ENCODE measurements around the gene PGLYRP2. TPM values are rescaled to one million over a fixed set of nuclear protein-coding genes. Genes with fewer than 3 reads are reported as not detected.

PGLYRP2 gene
- total RNA-seq, 2 donors from 2014 or later, result not detected

GRCh38 chr19:15469513-15470297 lies 9.6 kb downstream of the PGLYRP2 start:
- Histone ChIP-seq H3K4me1 (ENCODE audit: control insufficient read depth in 1 of 2, low read depth in 2 of 2) (peaks cover 0 to 9% of the 10 kb centered on the region in 2 donors), H3K36me3 (no peaks in the 10 kb centered on the region), H3K27me3 (replicated peaks; ENCODE audit: insufficient read depth) (no peaks in the 10 kb centered on the region), H3K27ac (no peak overlapping the region), H3K9me3 (no peaks in the 10 kb centered on the region), H3K4me3 (peak overlapping the region; percentile 63)
- ATAC-seq (ENCODE audit: insufficient number of reproducible peaks, low FRiP score, low read depth) (no peak), DNase-seq (ENCODE audit: low spot score) (no peak)
- TF ChIP-seq, protein P1, sequence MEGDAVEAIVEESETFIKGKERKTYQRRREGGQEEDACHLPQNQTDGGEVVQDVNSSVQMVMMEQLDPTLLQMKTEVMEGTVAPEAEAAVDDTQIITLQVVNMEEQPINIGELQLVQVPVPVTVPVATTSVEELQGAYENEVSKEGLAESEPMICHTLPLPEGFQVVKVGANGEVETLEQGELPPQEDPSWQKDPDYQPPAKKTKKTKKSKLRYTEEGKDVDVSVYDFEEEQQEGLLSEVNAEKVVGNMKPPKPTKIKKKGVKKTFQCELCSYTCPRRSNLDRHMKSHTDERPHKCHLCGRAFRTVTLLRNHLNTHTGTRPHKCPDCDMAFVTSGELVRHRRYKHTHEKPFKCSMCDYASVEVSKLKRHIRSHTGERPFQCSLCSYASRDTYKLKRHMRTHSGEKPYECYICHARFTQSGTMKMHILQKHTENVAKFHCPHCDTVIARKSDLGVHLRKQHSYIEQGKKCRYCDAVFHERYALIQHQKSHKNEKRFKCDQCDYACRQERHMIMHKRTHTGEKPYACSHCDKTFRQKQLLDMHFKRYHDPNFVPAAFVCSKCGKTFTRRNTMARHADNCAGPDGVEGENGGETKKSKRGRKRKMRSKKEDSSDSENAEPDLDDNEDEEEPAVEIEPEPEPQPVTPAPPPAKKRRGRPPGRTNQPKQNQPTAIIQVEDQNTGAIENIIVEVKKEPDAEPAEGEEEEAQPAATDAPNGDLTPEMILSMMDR (IDR thresholded peaks at IDR 0.05), result no peak

- no peaks in the 10 kb centered on the region for H3K9me3 ChIP-seq
- H3K36me3 ChIP-seq, result no peaks in the 10 kb centered on the region
- DNase-seq (ENCODE audit: low spot score), result no peak
- peak overlapping the region; percentile 63 for H3K4me3 ChIP-seq
- ATAC-seq (ENCODE audit: insufficient number of reproducible peaks, low FRiP score, low read depth), result no peak
- H3K27ac ChIP-seq, result no peak overlapping the region
- H3K27me3 ChIP-seq (replicated peaks; ENCODE audit: insufficient read depth), result no peaks in the 10 kb centered on the region
- peaks cover 0 to 9% of the 10 kb centered on the region in 2 donors for H3K4me1 ChIP-seq (ENCODE audit: control insufficient read depth in 1 of 2, low read depth in 2 of 2)
- TF ChIP-seq, protein P1 (IDR thresholded peaks at IDR 0.05), result no peak
These were observed 10.4 kb downstream of the PGLYRP2 start for GRCh38 chr19:15468675-15469512.

DNA sequence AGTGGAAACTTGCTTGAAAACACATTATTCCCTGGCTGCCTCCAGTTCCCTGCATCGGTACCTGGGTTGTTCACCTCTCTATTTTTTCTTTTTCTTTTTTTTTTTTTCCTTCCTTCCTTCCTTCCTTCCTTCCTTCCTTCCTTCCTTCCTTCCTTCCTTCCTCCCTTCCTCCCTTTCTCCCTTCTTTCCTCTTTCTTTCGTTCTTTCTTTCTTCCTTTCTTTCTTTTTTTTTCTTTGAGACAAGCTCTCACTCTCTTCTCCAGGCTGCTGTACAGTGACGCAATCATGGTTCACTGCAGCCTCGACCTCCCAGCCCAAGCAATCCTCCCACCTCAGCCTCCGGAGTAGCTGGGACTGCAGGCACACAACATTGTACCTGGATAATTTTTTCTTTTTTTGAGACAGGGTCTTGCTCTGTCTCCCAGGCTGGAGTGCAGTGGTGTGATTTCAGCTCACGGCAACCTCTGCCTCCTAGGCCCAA lies 11.5 kb downstream of the PGLYRP2 start:
- TF ChIP-seq, protein P1 (IDR thresholded peaks at IDR 0.05), result no peak
- H3K4me1 ChIP-seq (ENCODE audit: control insufficient read depth in 1 of 2, low read depth in 2 of 2), result peaks cover 0 to 9% of the 10 kb centered on the region in 2 donors
- DNase-seq (ENCODE audit: low spot score), result no peak
- H3K27me3 ChIP-seq (replicated peaks; ENCODE audit: insufficient read depth), result no peaks in the 10 kb centered on the region
- H3K4me3 ChIP-seq, result no peak overlapping the region
- no peaks in the 10 kb centered on the region for H3K36me3 ChIP-seq
- H3K27ac ChIP-seq, result no peak overlapping the region
- no peak for ATAC-seq (ENCODE audit: insufficient number of reproducible peaks, low FRiP score, low read depth)
- H3K9me3 ChIP-seq, result no peaks in the 10 kb centered on the region

- ATAC-seq (ENCODE audit: insufficient number of reproducible peaks, low FRiP score, low read depth), result no peak
- DNase-seq (ENCODE audit: low spot score), result no peak
These were observed 12.2 kb downstream of the PGLYRP2 start for GRCh38 chr19:15466851-15467733.

More at GRCh38 chr19:15466851-15467733, 12.2 kb downstream of the PGLYRP2 start:
- no peaks in the 10 kb centered on the region for H3K9me3 ChIP-seq
- H3K4me3 ChIP-seq, result no peak overlapping the region
- H3K27ac ChIP-seq, result no peak overlapping the region
- TF ChIP-seq, protein P1 (IDR thresholded peaks at IDR 0.05), result no peak
- H3K36me3 ChIP-seq, result no peaks in the 10 kb centered on the region
- H3K4me1 ChIP-seq (ENCODE audit: control insufficient read depth in 1 of 2, low read depth in 2 of 2), result peaks cover 0 to 9% of the 10 kb centered on the region in 2 donors
- H3K27me3 ChIP-seq (replicated peaks; ENCODE audit: insufficient read depth), result no peaks in the 10 kb centered on the region
